H1 (cell line): ENCODE results near the gene CFAP298. TPM values are rescaled to one million over a fixed set of nuclear protein-coding genes. Genes with fewer than 3 reads are reported as not detected.

Source experiments
- CTCF ChIA-PET: fragments of 300-600 bp; sonication (Branson Sonifier 250); formaldehyde crosslinking; loops from one replicate; lab custom pipeline; 2021; ENCODE audit not compliant: partially characterized antibody; lab: Charles Lee
- POLR2A ChIA-PET: fragments of 300-600 bp; sonication (Branson Sonifier 250); formaldehyde crosslinking; loops from one replicate; lab custom pipeline; 2021; ENCODE audit warnings: inconsistent platforms; ENCODE audit not compliant: partially characterized antibody; lab: Charles Lee
- DNase-seq, 2 experiments: peaks; one replicate each; pipeline versions ENCODE4 v3.0.0 to v3.0.0-alpha.2; 2010 to 2022; ENCODE audit warnings: low spot score in 2 of 2, low read depth in 1 of 2, mixed read lengths in 1 of 2
- FAIRE-seq: peaks from 2 replicates; lab custom pipeline; 2011; peaks lifted over from hg19 to GRCh38; lab: Jason Lieb, UNC
- H2AFZ ChIP-seq: 2 replicates; pipeline ENCODE4 v1.8.1; 2012; ENCODE audit warnings: low read length, inconsistent platforms
- H2AK5ac ChIP-seq: 2 replicates; pipeline ENCODE4 v1.6.1; 2013; ENCODE audit warnings: low read depth, low read length
- H2BK120ac ChIP-seq: replicated peaks from 2 replicates; pipeline ENCODE3; 2013; ENCODE audit warnings: low read depth, low read length, inconsistent platforms
- H2BK12ac ChIP-seq: 2 replicates; pipeline ENCODE4 v1.6.1; 2013; ENCODE audit warnings: low read depth, low read length
- H2BK15ac ChIP-seq: 2 replicates; pipeline ENCODE4 v1.6.1; 2013; ENCODE audit warnings: low read length
- H2BK20ac ChIP-seq: 2 replicates; pipeline ENCODE4 v1.6.1; 2013; ENCODE audit warnings: low read length
- H2BK5ac ChIP-seq: 2 replicates; pipeline ENCODE4 v1.6.1; 2013; ENCODE audit warnings: low read depth, low read length
- H3K14ac ChIP-seq: 2 replicates; pipeline ENCODE4 v1.6.1; 2013; ENCODE audit warnings: inconsistent platforms; ENCODE audit not compliant: insufficient read length
- H3K18ac ChIP-seq: 2 replicates; pipeline ENCODE4 v1.6.1; 2013; ENCODE audit warnings: low read length; ENCODE audit errors: extremely low read depth
- H3K23ac ChIP-seq: 2 replicates; pipeline ENCODE4 v1.6.1; 2013; ENCODE audit warnings: inconsistent platforms; ENCODE audit not compliant: insufficient read length
- H3K23me2 ChIP-seq: 2 replicates; pipeline ENCODE4 v1.6.1; 2013; ENCODE audit warnings: low read depth, low read length
- H3K27ac ChIP-seq: 2 replicates; pipeline ENCODE4 v1.6.1; 2011; ENCODE audit warnings: low read depth, low read length, inconsistent platforms
- H3K27me3 ChIP-seq, 4 experiments: replicated peaks in 1 of 4; 1 replicate in 1 of 4; 2 replicates in 3 of 4; pipeline versions ENCODE4 v1.6.1 to v1.8.1; 2011 to 2013; ENCODE audit warnings: low read length in 3 of 4, mild to moderate bottlenecking in 3 of 4, inconsistent platforms in 2 of 4, mixed read lengths in 2 of 4, moderate library complexity in 1 of 4; ENCODE audit not compliant: control insufficient read depth in 3 of 4, insufficient read depth in 3 of 4; ENCODE audit errors: extremely low read depth in 1 of 4
- H3K36me3 ChIP-seq, 4 experiments: 2 replicates each; pipeline versions ENCODE4 v1.6.1 to v1.8.1; 2011 to 2013; ENCODE audit warnings: mild to moderate bottlenecking in 4 of 4, low read length in 3 of 4, moderate library complexity in 2 of 4, control low read depth in 1 of 4, inconsistent platforms in 1 of 4; ENCODE audit not compliant: insufficient read depth in 4 of 4, control insufficient read depth in 2 of 4
- H3K4ac ChIP-seq: replicated peaks from 2 replicates; pipeline ENCODE3; 2013; ENCODE audit warnings: low read length, low read depth, mixed read lengths, inconsistent platforms; ENCODE audit not compliant: insufficient read length
- H3K4me1 ChIP-seq, 4 experiments: replicated peaks in 1 of 4; 1 replicate in 1 of 4; 2 replicates in 3 of 4; pipeline versions ENCODE4 v1.6.1 to v1.8.1; 2011 to 2013; ENCODE audit warnings: low read length in 3 of 4, inconsistent platforms in 2 of 4, mixed read lengths in 1 of 4; ENCODE audit not compliant: insufficient read depth in 4 of 4, control insufficient read depth in 3 of 4
- H3K4me2 ChIP-seq, 2 experiments: 2 replicates each; pipeline versions ENCODE4 v1.6.1 to v1.8.1; 2011 to 2013; ENCODE audit warnings: low read depth in 2 of 2, low read length in 2 of 2, control low read depth in 1 of 2, inconsistent platforms in 1 of 2, mild to moderate bottlenecking in 1 of 2; ENCODE audit not compliant: insufficient read depth in 1 of 2
- H3K4me3 ChIP-seq, 4 experiments: fragments of 200-600, 300-600 bp in 1 of 4; sonication (generic), shearing (Covaris generic), sonication (Bioruptor Twin) in 1 of 4; 2 replicates each; pipeline versions ENCODE4 v1.5.1 to v1.8.1; 2011 to 2016; ENCODE audit warnings: low read length in 4 of 4, low read depth in 3 of 4, control low read depth in 2 of 4, inconsistent platforms in 2 of 4, mild to moderate bottlenecking in 2 of 4, mixed read lengths in 1 of 4, moderate library complexity in 1 of 4; ENCODE audit not compliant: insufficient read depth in 2 of 4; ENCODE audit errors: extremely low read depth in 1 of 4
- H3K56ac ChIP-seq: replicated peaks from 2 replicates; pipeline ENCODE3; 2013; ENCODE audit warnings: low read depth, mild to moderate bottlenecking, mixed read lengths, low read length, inconsistent platforms; ENCODE audit not compliant: insufficient read length
- H3K79me1 ChIP-seq: 2 replicates; pipeline ENCODE4 v1.6.1; 2013; ENCODE audit warnings: low read depth, low read length, control low read depth
- H3K79me2 ChIP-seq, 2 experiments: 2 replicates each; pipeline versions ENCODE4 v1.6.1 to v1.8.1; 2012 to 2013; ENCODE audit warnings: low read length in 2 of 2, mild to moderate bottlenecking in 2 of 2, inconsistent platforms in 1 of 2; ENCODE audit not compliant: insufficient read depth in 2 of 2, control insufficient read depth in 1 of 2
- H3K9ac ChIP-seq, 4 experiments: replicated peaks in 1 of 4; 1 replicate in 1 of 4; 2 replicates in 3 of 4; pipeline versions ENCODE4 v1.6.1 to v1.8.1; 2011 to 2013; ENCODE audit warnings: low read depth in 3 of 4, low read length in 3 of 4, control low read depth in 2 of 4, mild to moderate bottlenecking in 2 of 4, moderate library complexity in 2 of 4, inconsistent platforms in 1 of 4; ENCODE audit errors: extremely low read depth in 1 of 4
- H3K9me3 ChIP-seq, 2 experiments: 2 replicates each; pipeline versions ENCODE4 v1.6.1 to v1.8.1; 2012 to 2013; ENCODE audit warnings: mild to moderate bottlenecking in 2 of 2, moderate library complexity in 2 of 2, control low read depth in 1 of 2, inconsistent platforms in 1 of 2, low read depth in 1 of 2, low read length in 1 of 2, mixed read lengths in 1 of 2; ENCODE audit not compliant: insufficient read depth in 2 of 2
- H4K20me1 ChIP-seq, 2 experiments: replicated peaks in 1 of 2; 2 replicates each; pipeline versions ENCODE3 to v1.8.1; 2011 to 2013; ENCODE audit warnings: inconsistent platforms in 2 of 2, low read length in 2 of 2, mild to moderate bottlenecking in 1 of 2; ENCODE audit not compliant: insufficient read depth in 2 of 2, control insufficient read depth in 1 of 2
- H4K5ac ChIP-seq: 2 replicates; pipeline ENCODE4 v1.6.1; 2013; ENCODE audit warnings: low read length, low read depth, mixed read lengths, inconsistent platforms; ENCODE audit not compliant: insufficient read length
- H4K8ac ChIP-seq: 2 replicates; pipeline ENCODE4 v1.8.0; 2013; ENCODE audit warnings: mild to moderate bottlenecking, moderate library complexity, low read length, inconsistent platforms; ENCODE audit not compliant: insufficient read depth; ENCODE audit errors: extremely low read depth
- H4K91ac ChIP-seq: replicated peaks from 2 replicates; pipeline ENCODE3; 2013; ENCODE audit warnings: low read length, mixed read lengths, inconsistent platforms; ENCODE audit not compliant: insufficient read length
- CBX8 ChIP-seq: fragments of 300-800, 300-1000 bp; sonication (generic); IDR thresholded peaks from 2 replicates; pipeline ENCODE4 v1.7.1; 2016; ENCODE audit warnings: low read depth, low read length, borderline replicate concordance
- CHD1 ChIP-seq: IDR thresholded peaks from 2 replicates; pipeline ENCODE4 v1.6.1; 2012; ENCODE audit warnings: low read depth, low read length, improper control_type of control experiment
- CREB1 ChIP-seq: IDR thresholded peaks from 2 replicates; pipeline ENCODE4 v1.6.1; 2012; ENCODE audit warnings: inconsistent platforms
- EZH2 ChIP-seq: fragments of 200-600 bp; sonication (generic); IDR thresholded peaks from 2 replicates; pipeline ENCODE4 v1.7.1; 2012; ENCODE audit warnings: low read depth, mild to moderate bottlenecking, moderate library complexity, low read length, inconsistent platforms; ENCODE audit not compliant: severe bottlenecking
- HDAC6 ChIP-seq: IDR thresholded peaks from one replicate; pipeline ENCODE4 v1.7.1; 2012; ENCODE audit warnings: low read depth, mild to moderate bottlenecking, inconsistent platforms, low read length, moderate library complexity
- JUN ChIP-seq: IDR thresholded peaks from 2 replicates; pipeline ENCODE4 v1.6.1; 2011; ENCODE audit warnings: low read depth, mild to moderate bottlenecking, improper control_type of control experiment, low read length
- KDM5A ChIP-seq: fragments of 200-600 bp; IDR thresholded peaks from 2 replicates; pipeline ENCODE4 v1.7.1; 2012; ENCODE audit warnings: mild to moderate bottlenecking, low read length, inconsistent platforms, mixed read lengths
- PHF8 ChIP-seq: fragments of 200-600 bp; sonication (generic); conservative IDR thresholded peaks from 2 replicates; pipeline ENCODE4 v1.7.1; 2012; ENCODE audit warnings: low read depth, mild to moderate bottlenecking, inconsistent platforms, low read length, moderate library complexity
- POLR2AphosphoS5 ChIP-seq: IDR thresholded peaks from 2 replicates; pipeline ENCODE4 v1.6.1; 2011; ENCODE audit warnings: low read depth, low read length
- SUZ12 ChIP-seq: fragments of 200-600 bp; sonication (generic); IDR thresholded peaks from 2 replicates; pipeline ENCODE4 v1.6.1; 2012; ENCODE audit warnings: mild to moderate bottlenecking, inconsistent platforms, low read length, moderate library complexity, mixed read lengths
- WGBS, 2 experiments: shearing (Covaris generic) in 1 of 2; methylation state at CpG; one replicate each; pipeline versions ENCODE4 v1.1.6 to v1.1.7; 2013 to 2015; ENCODE audit warnings: low lambda C conversion rate in 2 of 2, mixed read lengths in 2 of 2, inconsistent platforms in 1 of 2, low coverage in 1 of 2, missing lambda C conversion rate in 1 of 2; ENCODE audit not compliant: insufficient replicate concordance in 2 of 2, insufficient coverage in 1 of 2, insufficient read length in 1 of 2; ENCODE audit errors: extremely low coverage in 1 of 2, missing lambda C conversion rate in 1 of 2; 5-methylcytosine and 5-hydroxymethylcytosine counted together
- polyA plus RNA-seq, 7 experiments: library from polyadenylated mRNA; depleted of rRNA in 3 of 7; stranded (reverse) in 5 of 7; unstranded in 2 of 7; fragments of >200 nt in 5 of 7; fragments of 200-250 nt in 2 of 7; gene quantifications; 1 replicate in 5 of 7; 2 replicates in 1 of 7; 4 replicates in 1 of 7; pipeline versions ENCODE4 v1.2.1 to v1.2.3, GENCODE V29; 2011 to 2013; ENCODE audit warnings: missing spikeins in 2 of 7, mixed read lengths in 2 of 7
- total RNA-seq: library from RNA; stranded (reverse); fragmentation: NEBNext Ultra II Directional; extraction: Animal tissue kit (Norgen Biotek cat#: 25700); gene quantifications from 2 replicates; pipeline ENCODE4 v1.2.1, GENCODE V29; 2021
- TF ChIP-seq, protein P1 (sequence below): IDR thresholded peaks from 2 replicates; pipeline ENCODE4 v1.6.1; 2012; ENCODE audit warnings: inconsistent platforms
- TF ChIP-seq, protein P2 (sequence below): IDR thresholded peaks from 2 replicates; pipeline ENCODE4 v1.6.1; 2011; ENCODE audit warnings: low read depth, mild to moderate bottlenecking, low read length; ENCODE audit not compliant: insufficient read depth

CFAP298 gene
- total and polyA plus RNA-seq, 2 of the 8 experiments (the other 6 are each of a cell fraction or from before 2014, with no cell fraction given), result 43.0 to 68.1 TPM

DNA sequence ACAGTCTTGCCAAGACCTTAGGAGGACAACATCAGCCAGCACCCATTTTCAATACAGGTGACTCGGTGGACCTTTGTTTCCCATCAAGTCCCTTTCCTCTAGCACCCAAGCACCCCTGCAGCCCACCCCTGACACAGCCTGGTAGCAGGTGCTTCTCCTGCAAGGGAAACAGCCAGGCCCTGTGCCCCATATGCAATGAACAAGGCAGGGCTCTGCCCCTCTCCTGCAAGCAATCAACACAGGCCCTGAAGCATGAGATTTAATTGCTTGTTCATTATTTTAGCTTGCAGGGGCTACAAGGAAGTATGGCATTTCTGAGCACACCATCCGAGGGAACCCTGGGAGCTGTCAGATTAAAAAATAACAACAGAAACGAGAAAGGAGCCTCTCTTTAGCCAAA lies 62.3 kb downstream of the CFAP298 start:
- CTCF ChIA-PET, result interaction anchor here (1.5 kb wide), 1 partner anchor 19 kb away, joined by 3 read pairs; no protein-coding TSS in a partner anchor
- Histone ChIP-seq H4K91ac (no peak overlapping the region), H3K27ac (no peak overlapping the region), H2BK15ac (no peak overlapping the region), H3K9me3 (no peaks in the 10 kb centered on the region), H3K9ac (no peak overlapping the region), H3K36me3 (no peaks in the 10 kb centered on the region), H2BK5ac (no peak overlapping the region), H2AFZ (no peak overlapping the region), H3K23ac (no peak overlapping the region), H3K23me2 (no peaks in the 10 kb centered on the region), H3K4me2 (no peak overlapping the region), H3K18ac (no peak overlapping the region), H2BK12ac (no peak overlapping the region), H3K79me2 (no peaks in the 10 kb centered on the region), H3K4ac (no peak overlapping the region), H2BK20ac (no peak overlapping the region), H4K5ac (no peak overlapping the region), H3K14ac (no peak overlapping the region), H3K4me3 (no peak overlapping the region), H3K79me1 (no peaks in the 10 kb centered on the region), H4K20me1 (no peaks in the 10 kb centered on the region), H3K56ac (no peak overlapping the region), H4K8ac (no peak overlapping the region; the same call in 1 of the 2 replicates), H3K4me1 (peaks cover 0 to 6% (median 0%) of the 10 kb centered on the region in 4 experiments; a peak in 4 of 7 replicates), H2BK120ac (no peak overlapping the region), H3K27me3 (no peaks in the 10 kb centered on the region), H2AK5ac (no peak overlapping the region)
- DNase-seq, result no peak
- 93% methylated on average over 3 of the region's 3 CpGs; no CpG with 5 or more reads in 1 of the 2 experiments for WGBS, 2 experiments
- FAIRE-seq, result no peak
- TF ChIP-seq POLR2AphosphoS5 (no peak), HDAC6 (no peak), CREB1 (no peak), JUN (no peak), KDM5A (no peak), PHF8 (no peak), SUZ12 (no peak), EZH2 (no peak), CBX8 (no peak), CHD1 (no peak)
- TF ChIP-seq, protein P1, sequence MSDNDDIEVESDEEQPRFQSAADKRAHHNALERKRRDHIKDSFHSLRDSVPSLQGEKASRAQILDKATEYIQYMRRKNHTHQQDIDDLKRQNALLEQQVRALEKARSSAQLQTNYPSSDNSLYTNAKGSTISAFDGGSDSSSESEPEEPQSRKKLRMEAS, result no peak
- TF ChIP-seq, protein P2, sequence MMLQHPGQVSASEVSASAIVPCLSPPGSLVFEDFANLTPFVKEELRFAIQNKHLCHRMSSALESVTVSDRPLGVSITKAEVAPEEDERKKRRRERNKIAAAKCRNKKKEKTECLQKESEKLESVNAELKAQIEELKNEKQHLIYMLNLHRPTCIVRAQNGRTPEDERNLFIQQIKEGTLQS, result no peak
- POLR2A ChIA-PET, result no interaction called here
